22Rv1 (cell line): ENCODE results near the gene DIS3.
"Not testable (repeated sequence)": the region's sequence is repeated elsewhere in the genome, so short reads cannot be mapped to it uniquely, and the experiment has no call there.

Experiments used
- H3K27ac ChIP-seq: fragments of 450-650 bp; 2 replicates; pipeline ENCODE4 v1.5.1; 2017
- CTCF ChIP-seq: fragments of 450-650 bp; IDR thresholded peaks from 2 replicates; pipeline ENCODE4 v1.5.1; 2017; ENCODE audit warnings: mild to moderate bottlenecking
- ZFX ChIP-seq: fragments of 450-650 bp; IDR thresholded peaks from 2 replicates; pipeline ENCODE4 v1.6.1; 2017; ENCODE audit warnings: antibody characterized with exemption, borderline replicate concordance

Gene DIS3

GRCh38 chr13:72808917-72809500, 27.3 kb upstream of the DIS3 start:
- H3K27ac ChIP-seq = no peak overlapping the region
- TF ChIP-seq CTCF = peak; percentile 76
- no peak for TF ChIP-seq ZFX

- H3K27ac ChIP-seq = not testable (repeated sequence)
Observed at GRCh38 chr13:72806514-72806913, 24.8 kb upstream of the DIS3 start.

- H3K27ac ChIP-seq = no peak overlapping the region
- TF ChIP-seq CTCF (no peak), ZFX (no peak)
Observed at GRCh38 chr13:72805676-72806346, 24.1 kb upstream of the DIS3 start.

GRCh38 chr13:72804301-72804700, 22.6 kb upstream of the DIS3 start:
- H3K27ac ChIP-seq = no peak overlapping the region
- TF ChIP-seq ZFX (no peak), CTCF (no peak)

- TF ChIP-seq CTCF (no peak), ZFX (no peak)
- H3K27ac ChIP-seq = no peak overlapping the region
Observed at GRCh38 chr13:72798817-72799216, 17.1 kb upstream of the DIS3 start.

GRCh38 chr13:72792640-72793039, 10.9 kb upstream of the DIS3 start:
- no peak for TF ChIP-seq ZFX
- TF ChIP-seq CTCF = no peak
- no peak overlapping the region for H3K27ac ChIP-seq

GRCh38 chr13:72788831-72789230, 7.1 kb upstream of the DIS3 start:
- no peak overlapping the region for H3K27ac ChIP-seq
- TF ChIP-seq ZFX = no peak
- TF ChIP-seq CTCF = no peak

- H3K27ac ChIP-seq = not testable (repeated sequence)
Observed at GRCh38 chr13:72784679-72785078, 3.0 kb upstream of the DIS3 start.
